Neural cell (in vitro differentiated cells): ENCODE data around the gene NCOA5. TPM values are rescaled to one million over a fixed set of nuclear protein-coding genes. Genes with fewer than 3 reads are reported as not detected.

ENCODE experiments used
- H2AFZ ChIP-seq: fragments of 200-600, 300-800 bp; sonication (generic), shearing (Covaris generic); 2 replicates; pipeline ENCODE4 v1.6.0; 2014; ENCODE audit warnings: low read depth, mild to moderate bottlenecking, antibody characterized with exemption, low read length, moderate library complexity
- H3F3A ChIP-seq: fragments of 200-600 bp; shearing (Covaris generic); 2 replicates; pipeline ENCODE4 v1.6.1; 2016; ENCODE audit warnings: mild to moderate bottlenecking, moderate library complexity, mixed read lengths, antibody characterized with exemption, low read length; ENCODE audit not compliant: insufficient read depth, poor library complexity, severe bottlenecking
- H3K27ac ChIP-seq: fragments of 200-600, 300-800 bp; sonication (generic), shearing (Covaris generic); 2 replicates; pipeline ENCODE4 v1.5.1; 2014; ENCODE audit warnings: mild to moderate bottlenecking, low read length, moderate library complexity
- H3K27me3 ChIP-seq: fragments of 300-800, 200-600 bp; sonication (generic), shearing (Covaris generic); 2 replicates; pipeline ENCODE4 v1.6.0; 2014; ENCODE audit warnings: mild to moderate bottlenecking, low read depth, low read length, moderate library complexity; ENCODE audit not compliant: insufficient read depth
- H3K36me3 ChIP-seq: fragments of 300-800, 200-600 bp; sonication (generic), shearing (Covaris generic); 2 replicates; pipeline ENCODE4 v1.5.1; 2014; ENCODE audit warnings: mild to moderate bottlenecking, antibody characterized with exemption, low read length, moderate library complexity; ENCODE audit not compliant: insufficient read depth
- H3K4me2 ChIP-seq: fragments of 300-800, 200-600 bp; sonication (generic), shearing (Covaris generic); 2 replicates; pipeline ENCODE4 v1.6.0; 2014; ENCODE audit warnings: mild to moderate bottlenecking, low read length
- H3K4me3 ChIP-seq: fragments of 300-800, 200-600 bp; sonication (generic), shearing (Covaris generic); 2 replicates; pipeline ENCODE4 v1.5.1; 2014; ENCODE audit warnings: mild to moderate bottlenecking, low read length, moderate library complexity
- H3K79me2 ChIP-seq: fragments of 200-600 bp; shearing (Covaris generic); replicated peaks from 2 replicates; pipeline ENCODE4 v1.6.0; 2014; ENCODE audit warnings: mild to moderate bottlenecking, low read length, moderate library complexity; ENCODE audit not compliant: insufficient read depth
- H3K9ac ChIP-seq: fragments of 300-800, 200-600 bp; sonication (generic), shearing (Covaris generic); 2 replicates; pipeline ENCODE4 v1.6.1; 2016; ENCODE audit warnings: mild to moderate bottlenecking, low read length, mixed read lengths
- H3K9me2 ChIP-seq: fragments of 200-600 bp; shearing (Covaris generic); 2 replicates; pipeline ENCODE4 v1.6.1; 2016; ENCODE audit warnings: mild to moderate bottlenecking, low read length, mixed read lengths; ENCODE audit not compliant: insufficient read depth
- H3K9me3 ChIP-seq: fragments of 200-600, 300-800 bp; sonication (generic), shearing (Covaris generic); 2 replicates; pipeline ENCODE4 v1.6.1; 2016; ENCODE audit warnings: mild to moderate bottlenecking, mixed run types, low read length, moderate library complexity, mixed read lengths
- H4K20me1 ChIP-seq: fragments of 200-600 bp; shearing (Covaris generic); 2 replicates; pipeline ENCODE4 v1.6.1; 2016; ENCODE audit warnings: mild to moderate bottlenecking, mixed run types; ENCODE audit not compliant: insufficient read depth
- EP300 ChIP-seq: fragments of 450-650 bp; conservative IDR thresholded peaks from 2 replicates; pipeline ENCODE4 v1.6.1; 2014; ENCODE audit warnings: antibody characterized with exemption, mild to moderate bottlenecking, moderate library complexity; ENCODE audit not compliant: poor library complexity, severe bottlenecking
- EZH2 ChIP-seq: fragments of 200-600, 300-800 bp; shearing (Covaris generic), sonication (generic); IDR thresholded peaks from 2 replicates; pipeline ENCODE4 v1.6.1; 2014; ENCODE audit warnings: antibody characterized with exemption, low read length, borderline replicate concordance, mild to moderate bottlenecking; ENCODE audit not compliant: insufficient read depth, poor library complexity, severe bottlenecking
- MXI1 ChIP-seq: fragments of 450-650 bp; conservative IDR thresholded peaks from 2 replicates; pipeline ENCODE4 v1.6.1; 2014; ENCODE audit warnings: antibody characterized with exemption, mild to moderate bottlenecking; ENCODE audit not compliant: poor library complexity, severe bottlenecking
- POLR2AphosphoS5 ChIP-seq: IDR thresholded peaks from 2 replicates; pipeline ENCODE4 v1.6.1; 2012
- RAD21 ChIP-seq: fragments of 450-650 bp; conservative IDR thresholded peaks from 2 replicates; pipeline ENCODE4 v1.6.1; 2014; ENCODE audit warnings: antibody characterized with exemption, mild to moderate bottlenecking, moderate library complexity
- SMC3 ChIP-seq: fragments of 450-650 bp; conservative IDR thresholded peaks from 2 replicates; pipeline ENCODE4 v1.6.1; 2014; ENCODE audit warnings: antibody characterized with exemption, mild to moderate bottlenecking, moderate library complexity; ENCODE audit not compliant: poor library complexity
- TAF1 ChIP-seq: IDR thresholded peaks from 2 replicates; pipeline ENCODE4 v1.6.1; 2012; ENCODE audit warnings: low read depth
- polyA plus RNA-seq: library from polyadenylated mRNA; depleted of rRNA; stranded (reverse); fragments of >200 nt; gene quantifications from 2 replicates; pipeline ENCODE4 v1.2.3, GENCODE V29; 2014
- TF ChIP-seq, protein P1 (sequence below): IDR thresholded peaks from 2 replicates; pipeline ENCODE4 v1.6.1; 2012; ENCODE audit warnings: borderline replicate concordance
- TF ChIP-seq, protein P2 (sequence below): fragments of 450-650 bp; IDR thresholded peaks from 2 replicates; pipeline ENCODE4 v1.5.1; 2014; ENCODE audit warnings: antibody characterized with exemption, mild to moderate bottlenecking, moderate library complexity; ENCODE audit not compliant: poor library complexity, severe bottlenecking

NCOA5 gene
- polyA plus RNA-seq, 1 donor from 2014 or later = 29.9 TPM

DNA sequence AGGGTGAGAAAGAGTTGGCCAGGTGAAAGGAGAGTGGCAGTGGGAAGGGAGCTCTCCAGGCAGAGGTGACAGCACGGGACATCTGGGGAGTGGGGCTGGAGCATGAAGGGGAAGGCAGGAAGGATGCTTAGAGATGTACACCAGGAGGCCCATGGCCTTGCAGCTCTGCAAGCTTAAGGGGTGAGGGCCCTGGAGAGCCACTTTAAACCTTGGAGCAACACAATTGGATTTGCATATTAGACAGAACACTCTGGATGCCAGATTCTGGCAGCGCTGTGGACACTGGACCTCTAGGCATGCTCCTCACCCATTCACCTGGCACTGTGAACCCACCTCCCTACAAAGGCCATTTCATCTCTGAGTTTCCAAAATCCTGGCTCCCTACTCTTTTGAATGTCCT lies 24.7 kb upstream of the NCOA5 start:
- no peaks in the 10 kb centered on the region for H3K36me3 ChIP-seq
- no peaks in the 10 kb centered on the region for H3F3A ChIP-seq
- H4K20me1 ChIP-seq = no peaks in the 10 kb centered on the region
- no peaks in the 10 kb centered on the region for H3K27me3 ChIP-seq
- H3K79me2 ChIP-seq = no peaks in the 10 kb centered on the region
- no peak for TF ChIP-seq SMC3
- no peak for TF ChIP-seq MXI1
- TF ChIP-seq POLR2AphosphoS5 = no peak
- H3K9ac ChIP-seq = no peak overlapping the region
- H2AFZ ChIP-seq = no peak overlapping the region
- H3K4me2 ChIP-seq = no peak overlapping the region
- H3K9me3 ChIP-seq = no peaks in the 10 kb centered on the region
- no peak overlapping the region for H3K4me3 ChIP-seq
- H3K9me2 ChIP-seq = no peaks in the 10 kb centered on the region
- no peak overlapping the region for H3K27ac ChIP-seq

DNA sequence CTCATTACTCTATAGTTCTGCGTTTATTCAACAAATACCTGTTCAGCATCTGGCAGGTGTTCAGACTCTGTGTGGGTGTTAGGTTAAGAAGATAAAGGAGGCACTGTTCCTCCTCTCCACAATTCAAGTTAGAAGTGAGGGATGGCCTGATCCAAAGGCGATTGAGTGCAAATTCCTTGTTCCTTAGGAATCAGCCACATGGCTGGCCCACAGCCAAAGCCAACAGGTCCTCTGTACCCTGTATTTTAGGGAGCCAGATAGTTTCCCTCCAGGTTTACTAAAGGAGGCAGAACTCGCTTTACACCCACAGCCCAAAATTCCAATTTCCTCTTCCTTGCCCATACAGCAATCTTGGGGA lies 23.3 kb upstream of the NCOA5 start:
- no peak overlapping the region for H3K4me3 ChIP-seq
- no peak overlapping the region for H3K27ac ChIP-seq
- no peaks in the 10 kb centered on the region for H3K9me3 ChIP-seq
- no peaks in the 10 kb centered on the region for H3K79me2 ChIP-seq
- H4K20me1 ChIP-seq = no peaks in the 10 kb centered on the region
- no peaks in the 10 kb centered on the region for H3K36me3 ChIP-seq
- H3K27me3 ChIP-seq = no peaks in the 10 kb centered on the region
- no peaks in the 10 kb centered on the region for H3K9me2 ChIP-seq
- H3K9ac ChIP-seq = no peak overlapping the region
- H3F3A ChIP-seq = no peaks in the 10 kb centered on the region
- H2AFZ ChIP-seq = no peak overlapping the region
- H3K4me2 ChIP-seq = no peak overlapping the region
- no peak for TF ChIP-seq MXI1
- TF ChIP-seq, protein P1, sequence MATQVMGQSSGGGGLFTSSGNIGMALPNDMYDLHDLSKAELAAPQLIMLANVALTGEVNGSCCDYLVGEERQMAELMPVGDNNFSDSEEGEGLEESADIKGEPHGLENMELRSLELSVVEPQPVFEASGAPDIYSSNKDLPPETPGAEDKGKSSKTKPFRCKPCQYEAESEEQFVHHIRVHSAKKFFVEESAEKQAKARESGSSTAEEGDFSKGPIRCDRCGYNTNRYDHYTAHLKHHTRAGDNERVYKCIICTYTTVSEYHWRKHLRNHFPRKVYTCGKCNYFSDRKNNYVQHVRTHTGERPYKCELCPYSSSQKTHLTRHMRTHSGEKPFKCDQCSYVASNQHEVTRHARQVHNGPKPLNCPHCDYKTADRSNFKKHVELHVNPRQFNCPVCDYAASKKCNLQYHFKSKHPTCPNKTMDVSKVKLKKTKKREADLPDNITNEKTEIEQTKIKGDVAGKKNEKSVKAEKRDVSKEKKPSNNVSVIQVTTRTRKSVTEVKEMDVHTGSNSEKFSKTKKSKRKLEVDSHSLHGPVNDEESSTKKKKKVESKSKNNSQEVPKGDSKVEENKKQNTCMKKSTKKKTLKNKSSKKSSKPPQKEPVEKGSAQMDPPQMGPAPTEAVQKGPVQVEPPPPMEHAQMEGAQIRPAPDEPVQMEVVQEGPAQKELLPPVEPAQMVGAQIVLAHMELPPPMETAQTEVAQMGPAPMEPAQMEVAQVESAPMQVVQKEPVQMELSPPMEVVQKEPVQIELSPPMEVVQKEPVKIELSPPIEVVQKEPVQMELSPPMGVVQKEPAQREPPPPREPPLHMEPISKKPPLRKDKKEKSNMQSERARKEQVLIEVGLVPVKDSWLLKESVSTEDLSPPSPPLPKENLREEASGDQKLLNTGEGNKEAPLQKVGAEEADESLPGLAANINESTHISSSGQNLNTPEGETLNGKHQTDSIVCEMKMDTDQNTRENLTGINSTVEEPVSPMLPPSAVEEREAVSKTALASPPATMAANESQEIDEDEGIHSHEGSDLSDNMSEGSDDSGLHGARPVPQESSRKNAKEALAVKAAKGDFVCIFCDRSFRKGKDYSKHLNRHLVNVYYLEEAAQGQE = no peak
- no peak for TF ChIP-seq RAD21
- TF ChIP-seq EP300 = no peak
- TF ChIP-seq, protein P2, sequence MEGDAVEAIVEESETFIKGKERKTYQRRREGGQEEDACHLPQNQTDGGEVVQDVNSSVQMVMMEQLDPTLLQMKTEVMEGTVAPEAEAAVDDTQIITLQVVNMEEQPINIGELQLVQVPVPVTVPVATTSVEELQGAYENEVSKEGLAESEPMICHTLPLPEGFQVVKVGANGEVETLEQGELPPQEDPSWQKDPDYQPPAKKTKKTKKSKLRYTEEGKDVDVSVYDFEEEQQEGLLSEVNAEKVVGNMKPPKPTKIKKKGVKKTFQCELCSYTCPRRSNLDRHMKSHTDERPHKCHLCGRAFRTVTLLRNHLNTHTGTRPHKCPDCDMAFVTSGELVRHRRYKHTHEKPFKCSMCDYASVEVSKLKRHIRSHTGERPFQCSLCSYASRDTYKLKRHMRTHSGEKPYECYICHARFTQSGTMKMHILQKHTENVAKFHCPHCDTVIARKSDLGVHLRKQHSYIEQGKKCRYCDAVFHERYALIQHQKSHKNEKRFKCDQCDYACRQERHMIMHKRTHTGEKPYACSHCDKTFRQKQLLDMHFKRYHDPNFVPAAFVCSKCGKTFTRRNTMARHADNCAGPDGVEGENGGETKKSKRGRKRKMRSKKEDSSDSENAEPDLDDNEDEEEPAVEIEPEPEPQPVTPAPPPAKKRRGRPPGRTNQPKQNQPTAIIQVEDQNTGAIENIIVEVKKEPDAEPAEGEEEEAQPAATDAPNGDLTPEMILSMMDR = no peak
- TF ChIP-seq SMC3 = no peak
- TF ChIP-seq POLR2AphosphoS5 = no peak
- no peak for TF ChIP-seq TAF1
- TF ChIP-seq EZH2 = no peak
